A549 (cell line): ENCODE measurements around the gene COX5B. TPM values are rescaled to one million over a fixed set of nuclear protein-coding genes. Genes with fewer than 3 reads are reported as not detected.
"Not testable (repeated sequence)": the region's sequence is repeated elsewhere in the genome, so short reads cannot be mapped to it uniquely, and the experiment has no call there.

Experiments used
- ATAC-seq, 2 experiments: fragments of 200-7000 bp in 1 of 2; fragments of >200 bp in 1 of 2; cut with Nextera tagmentation in 1 of 2; cut with Tn5 transposase in 1 of 2; 3 replicates each; pipeline versions ENCODE4 v1.8.0 to v1.9.1; 2018 to 2020; ENCODE audit warnings: mild to moderate bottlenecking in 1 of 2, moderate library complexity in 1 of 2
- CTCF ChIA-PET: fragments of 300-600 bp; sonication (Branson Sonifier 250); formaldehyde crosslinking; extraction: SDS; loops from one replicate; lab custom pipeline; 2021; ENCODE audit warnings: antibody characterized with exemption, inconsistent platforms; lab: Yijun Ruan, JAX
- POLR2A ChIA-PET: fragments of 350-600 bp; formaldehyde crosslinking; extraction: SDS; loops from one replicate; lab custom pipeline; 2021; ENCODE audit warnings: antibody characterized with exemption, inconsistent platforms; lab: Yijun Ruan, JAX
- DNase-seq, 2 experiments: peaks; one replicate each; pipeline versions ENCODE4 v3.0.0 to v3.0.0-alpha.2; 2011 to 2016; ENCODE audit warnings: low read depth in 1 of 2, low spot score in 1 of 2
- FAIRE-seq: peaks from 2 replicates; lab custom pipeline; 2011; peaks lifted over from hg19 to GRCh38; lab: Jason Lieb, UNC
- H3K27ac ChIP-seq, 2 experiments: fragments of >200 bp; sonication (Bioruptor Twin); formaldehyde crosslinking; 3 replicates each; pipeline ENCODE4 v1.5.1; 2016 to 2017
- H3K4me1 ChIP-seq: fragments of >200 bp; sonication (Bioruptor Twin); formaldehyde crosslinking; 3 replicates; pipeline ENCODE4 v1.6.1; 2016
- H3K4me2 ChIP-seq: fragments of >200 bp; sonication (Bioruptor Twin); formaldehyde crosslinking; 3 replicates; pipeline ENCODE4 v1.6.1; 2016
- H3K4me3 ChIP-seq: fragments of >200 bp; sonication (Bioruptor Twin); formaldehyde crosslinking; 3 replicates; pipeline ENCODE4 v1.5.1; 2016
- H3K9me3 ChIP-seq: fragments of >200 bp; sonication (Bioruptor Twin); formaldehyde crosslinking; 3 replicates; pipeline ENCODE4 v1.6.1; 2016
- CBX2 ChIP-seq: fragments of 200-600 bp; sonication (generic); IDR thresholded peaks from 2 replicates; pipeline ENCODE4 v1.6.1; 2016; ENCODE audit warnings: low read depth, mild to moderate bottlenecking, borderline replicate concordance
- CHD4 ChIP-seq: fragments of 200-600 bp; sonication (generic); IDR thresholded peaks from 2 replicates; pipeline ENCODE4 v1.6.1; 2016; ENCODE audit warnings: antibody characterized with exemption, mild to moderate bottlenecking, borderline replicate concordance
- FOSB ChIP-seq: fragments of 250-450 bp; sonication (Bioruptor Pico); IDR thresholded peaks from 2 replicates; pipeline ENCODE4 v1.5.0; 2020; ENCODE audit warnings: mild to moderate bottlenecking, moderate library complexity
- FOXS1 ChIP-seq: fragments of 250-450 bp; sonication (Bioruptor Pico); IDR thresholded peaks from 2 replicates; pipeline ENCODE4 v1.5.0; 2020; ENCODE audit warnings: mild to moderate bottlenecking, moderate library complexity
- HOXB5 ChIP-seq: fragments of 250-450 bp; sonication (Bioruptor Pico); IDR thresholded peaks from 2 replicates; pipeline ENCODE4 v1.5.0; 2020; ENCODE audit warnings: mild to moderate bottlenecking, moderate library complexity
- KDM1A ChIP-seq: fragments of 200-600 bp; sonication (generic); IDR thresholded peaks from 2 replicates; pipeline ENCODE4 v1.6.1; 2016; ENCODE audit warnings: low read depth, mild to moderate bottlenecking
- KDM5A ChIP-seq: fragments of 200-600 bp; sonication (generic); IDR thresholded peaks from 2 replicates; pipeline ENCODE4 v1.6.1; 2016; ENCODE audit warnings: antibody characterized with exemption, mild to moderate bottlenecking
- NR3C1 ChIP-seq: fragments of >200 bp; sonication (Bioruptor Twin); formaldehyde crosslinking; IDR thresholded peaks from 3 replicates; pipeline ENCODE4 v1.6.1; 2017
- PBX3 ChIP-seq: IDR thresholded peaks from 2 replicates; pipeline ENCODE4 v1.6.1; 2012
- POLR2A ChIP-seq: IDR thresholded peaks from 2 replicates; pipeline ENCODE4 v1.6.1; 2012; ENCODE audit warnings: mild to moderate bottlenecking, low read length
- POLR2AphosphoS2 ChIP-seq: conservative IDR thresholded peaks from 2 replicates; pipeline ENCODE4 v1.6.1; 2012; ENCODE audit warnings: low read length, improper control_type of control experiment, inconsistent platforms
- REST ChIP-seq: fragments of 200-600 bp; sonication (generic); IDR thresholded peaks from 2 replicates; pipeline ENCODE4 v1.6.1; 2016; ENCODE audit warnings: antibody characterized with exemption, mild to moderate bottlenecking, moderate library complexity
- SMC3 ChIP-seq: fragments of >200 bp; sonication (Bioruptor Twin); formaldehyde crosslinking; IDR thresholded peaks from 3 replicates; pipeline ENCODE4 v1.6.1; 2018; ENCODE audit warnings: inconsistent platforms
- WGBS: methylation state at CpG from one replicate; pipeline ENCODE4 v1.1.6; 2017; ENCODE audit errors: missing lambda C conversion rate; 5-methylcytosine and 5-hydroxymethylcytosine counted together
- polyA plus RNA-seq, 4 experiments: library from polyadenylated mRNA; depleted of rRNA in 3 of 4; stranded (reverse); fragments of >200 nt; fragmentation: RNase III in 1 of 4; extraction: RNeasy Plus Mini Kit Qiagen cat#74134 plus additional on column Dnase treatment in 1 of 4; gene quantifications; 2 replicates in 3 of 4; 3 replicates in 1 of 4; pipeline ENCODE4 v1.2.3, GENCODE V29; 2011 to 2017

The COX5B gene
- polyA plus RNA-seq, 2 of the 4 experiments (the other 2 are of a cell fraction) = 343 to 353 TPM

GRCh38 chr2:97605109-97605508 lies 40.8 kb upstream of the COX5B start:
- H3K4me2 ChIP-seq, FAIRE-seq, H3K4me3 ChIP-seq, DNase-seq, H3K4me1 ChIP-seq, POLR2A ChIA-PET, H3K9me3 ChIP-seq, H3K27ac ChIP-seq, CTCF ChIA-PET: not testable (repeated sequence)
- peak; percentile 57 to 73; a peak in 4 of 6 replicates for ATAC-seq
- WGBS = no CpG with 5 or more reads among the region's 8 CpGs

GRCh38 chr2:97605524-97606339 lies 40.1 kb upstream of the COX5B start:
- H3K27ac ChIP-seq, H3K4me3 ChIP-seq, DNase-seq, FAIRE-seq, H3K4me1 ChIP-seq, CTCF ChIA-PET, H3K9me3 ChIP-seq, POLR2A ChIA-PET, H3K4me2 ChIP-seq: not testable (repeated sequence)
- ATAC-seq = peak in 1 of 2 experiments; percentile 33; a peak in 1 of 6 replicates
- no CpG with 5 or more reads among the region's 12 CpGs for WGBS

- H3K4me3 ChIP-seq, H3K4me2 ChIP-seq, H3K9me3 ChIP-seq, H3K4me1 ChIP-seq, FAIRE-seq, H3K27ac ChIP-seq, DNase-seq, POLR2A ChIA-PET, CTCF ChIA-PET: not testable (repeated sequence)
- ATAC-seq = 0 out of 6 replicates have a peak, but pooled peaks of 1 of the 2 experiments have one; percentile 28
- WGBS = 27% methylated on average over 4 of the region's 4 CpGs
These were observed 37.1 kb upstream of the COX5B start for GRCh38 chr2:97608745-97609144.

GRCh38 chr2:97611895-97612294 lies 34.0 kb upstream of the COX5B start:
- H3K27ac ChIP-seq, CTCF ChIA-PET, POLR2A ChIA-PET, H3K4me3 ChIP-seq, H3K4me2 ChIP-seq, ATAC-seq, H3K4me1 ChIP-seq, DNase-seq, FAIRE-seq, H3K9me3 ChIP-seq: not testable (repeated sequence)
- no CpG with 5 or more reads among the region's 7 CpGs for WGBS

- H3K4me3 ChIP-seq, POLR2A ChIA-PET, H3K4me2 ChIP-seq, H3K4me1 ChIP-seq, CTCF ChIA-PET, FAIRE-seq, DNase-seq, H3K9me3 ChIP-seq, H3K27ac ChIP-seq: not testable (repeated sequence)
- peak; percentile 11 to 69; a peak in 3 of 6 replicates for ATAC-seq
- WGBS = no CpG with 5 or more reads among the region's 8 CpGs
These were observed 30.1 kb upstream of the COX5B start for GRCh38 chr2:97615746-97616145.

GRCh38 chr2:97617911-97618310 lies 28.0 kb upstream of the COX5B start:
- Histone ChIP-seq H3K4me2 (no peak overlapping the region), H3K4me1 (no peaks in the 10 kb centered on the region), H3K9me3 (no peaks in the 10 kb centered on the region), H3K4me3 (no peak overlapping the region), H3K27ac (no peak overlapping the region)
- DNase-seq (no peak), ATAC-seq (no peak), FAIRE-seq (no peak)
- ChIA-PET CTCF (no interaction called here), POLR2A (no interaction called here)
- WGBS = no CpG with 5 or more reads among the region's 6 CpGs
- TF ChIP-seq CBX2 (no peak), FOXS1 (no peak), REST (no peak), HOXB5 (no peak), KDM5A (no peak), PBX3 (no peak), CHD4 (no peak), POLR2AphosphoS2 (no peak), KDM1A (no peak), SMC3 (no peak), NR3C1 (no peak), FOSB (CRISPR knock-in tag) (no peak), POLR2A (no peak)

GRCh38 chr2:97618939-97619827 lies 26.7 kb upstream of the COX5B start:
- not testable (repeated sequence) for FAIRE-seq, DNase-seq
- ATAC-seq = peak; percentile 80 to 92

More at GRCh38 chr2:97618939-97619827, 26.7 kb upstream of the COX5B start:
- no CpG with 5 or more reads among the region's 14 CpGs for WGBS
- H3K27ac ChIP-seq, H3K4me3 ChIP-seq, H3K4me2 ChIP-seq, CTCF ChIA-PET, H3K9me3 ChIP-seq, POLR2A ChIA-PET, H3K4me1 ChIP-seq: not testable (repeated sequence)
